HepG2 (cell line): ENCODE data around the gene NACC2. TPM values are rescaled to one million over a fixed set of nuclear protein-coding genes. Genes with fewer than 3 reads are reported as not detected.

ENCODE experiments used
- CREM ChIP-seq, 2 experiments: sonication (generic) in 1 of 2; formaldehyde crosslinking in 1 of 2; IDR thresholded peaks; 2 replicates each; pipeline versions ENCODE4 v1.4.0 to v1.6.1; 2016 to 2020; ENCODE audit warnings: antibody characterized with exemption in 1 of 2, mild to moderate bottlenecking in 1 of 2, missing genetic modification reagents in 1 of 2
- ETV6 ChIP-seq: sonication (generic); formaldehyde crosslinking; conservative IDR thresholded peaks from 2 replicates; pipeline ENCODE4 v1.4.0; 2020; ENCODE audit warnings: missing genetic modification reagents
- MXD4 ChIP-seq: IDR thresholded peaks from 2 replicates; pipeline ENCODE4 v1.6.1; 2016; ENCODE audit warnings: mild to moderate bottlenecking, missing biosample characterization, missing genetic modification reagents
- RBM39 ChIP-seq: fragments of 200-400 bp; formaldehyde crosslinking; IDR thresholded peaks from one replicate; pipeline ENCODE4 v1.6.1; 2018; ENCODE audit warnings: antibody characterized with exemption, mild to moderate bottlenecking, low read depth, low read length; ENCODE audit not compliant: poor library complexity, severe bottlenecking
- TIGD3 ChIP-seq: sonication (generic); formaldehyde crosslinking; IDR thresholded peaks from 2 replicates; pipeline ENCODE4 v1.5.1; 2020; ENCODE audit warnings: mild to moderate bottlenecking, missing genetic modification reagents, borderline replicate concordance
- TRIM24 ChIP-seq: sonication (generic); formaldehyde crosslinking; IDR thresholded peaks from 2 replicates; pipeline ENCODE4 v1.8.0; 2022; ENCODE audit warnings: mild to moderate bottlenecking, missing genetic modification reagents
- U2AF1 ChIP-seq: fragments of 200-400 bp; formaldehyde crosslinking; optimal IDR thresholded peaks from 2 replicates; pipeline ENCODE3; 2017; ENCODE audit warnings: mild to moderate bottlenecking, low read depth, low read length
- ZBTB3 ChIP-seq: sonication (generic); formaldehyde crosslinking; IDR thresholded peaks from 2 replicates; pipeline ENCODE4 v1.4.0; 2020; ENCODE audit warnings: low read depth, mild to moderate bottlenecking, moderate library complexity, missing genetic modification reagents, borderline replicate concordance
- ZFP36 ChIP-seq: fragments of 150-350 bp; IDR thresholded peaks from 2 replicates; pipeline ENCODE4 v1.6.1; 2018; ENCODE audit warnings: borderline replicate concordance, low read length, low read depth; ENCODE audit not compliant: partially characterized antibody
- ZNF44 ChIP-seq: sonication (generic); formaldehyde crosslinking; IDR thresholded peaks from 2 replicates; pipeline ENCODE4 v1.5.1; 2020; ENCODE audit warnings: mild to moderate bottlenecking, missing genetic modification reagents
- ZNF468 ChIP-seq: sonication (generic); formaldehyde crosslinking; IDR thresholded peaks from 2 replicates; pipeline ENCODE4 v1.8.0; 2022; ENCODE audit warnings: mild to moderate bottlenecking, moderate library complexity, missing genetic modification reagents
- ZNF652 ChIP-seq: IDR thresholded peaks from 2 replicates; pipeline ENCODE4 v1.6.1; 2016; ENCODE audit warnings: low read depth, borderline replicate concordance
- polyA plus RNA-seq, 8 experiments: library from polyadenylated mRNA; depleted of rRNA in 3 of 8; stranded (reverse) in 7 of 8; unstranded in 1 of 8; fragments of >200 nt; fragmentation: Illumina TruSeq in 4 of 8; extraction: Trizol in 4 of 8; gene quantifications; 2 replicates each; pipeline versions ENCODE4 v1.2.1 to v1.2.3, GENCODE V29; 2011 to 2016; ENCODE audit warnings: low read depth in 4 of 8, missing spikeins in 1 of 8, mixed read lengths in 1 of 8; ENCODE audit not compliant: insufficient read depth in 1 of 8
- total RNA-seq, 5 experiments: library from RNA; depleted of rRNA; stranded (reverse); fragments of >200 nt; fragmentation: Illumina TruSeq; extraction: Trizol; gene quantifications; 2 replicates each; pipeline ENCODE4 v1.2.3, GENCODE V29; 2016; ENCODE audit warnings: low read depth in 1 of 5
- TF ChIP-seq, protein P1 (sequence below): sonication (generic); formaldehyde crosslinking; IDR thresholded peaks from 2 replicates; pipeline ENCODE4 v1.5.0; 2020; ENCODE audit warnings: missing genetic modification reagents
- TF ChIP-seq, protein P2 (sequence below): sonication (generic); formaldehyde crosslinking; IDR thresholded peaks from 2 replicates; pipeline ENCODE4 v1.9.0; 2022; ENCODE audit warnings: low read depth, missing genetic modification reagents
- TF ChIP-seq, protein P3 (sequence below): sonication (generic); formaldehyde crosslinking; IDR thresholded peaks from 2 replicates; pipeline ENCODE4 v1.5.1; 2020; ENCODE audit warnings: mild to moderate bottlenecking, missing genetic modification reagents, borderline replicate concordance

The NACC2 gene
- total and polyA plus RNA-seq, 2 of the 13 experiments (the other 11 are each of a cell fraction or from before 2014, with no cell fraction given) = 5.9 to 12.3 TPM

DNA sequence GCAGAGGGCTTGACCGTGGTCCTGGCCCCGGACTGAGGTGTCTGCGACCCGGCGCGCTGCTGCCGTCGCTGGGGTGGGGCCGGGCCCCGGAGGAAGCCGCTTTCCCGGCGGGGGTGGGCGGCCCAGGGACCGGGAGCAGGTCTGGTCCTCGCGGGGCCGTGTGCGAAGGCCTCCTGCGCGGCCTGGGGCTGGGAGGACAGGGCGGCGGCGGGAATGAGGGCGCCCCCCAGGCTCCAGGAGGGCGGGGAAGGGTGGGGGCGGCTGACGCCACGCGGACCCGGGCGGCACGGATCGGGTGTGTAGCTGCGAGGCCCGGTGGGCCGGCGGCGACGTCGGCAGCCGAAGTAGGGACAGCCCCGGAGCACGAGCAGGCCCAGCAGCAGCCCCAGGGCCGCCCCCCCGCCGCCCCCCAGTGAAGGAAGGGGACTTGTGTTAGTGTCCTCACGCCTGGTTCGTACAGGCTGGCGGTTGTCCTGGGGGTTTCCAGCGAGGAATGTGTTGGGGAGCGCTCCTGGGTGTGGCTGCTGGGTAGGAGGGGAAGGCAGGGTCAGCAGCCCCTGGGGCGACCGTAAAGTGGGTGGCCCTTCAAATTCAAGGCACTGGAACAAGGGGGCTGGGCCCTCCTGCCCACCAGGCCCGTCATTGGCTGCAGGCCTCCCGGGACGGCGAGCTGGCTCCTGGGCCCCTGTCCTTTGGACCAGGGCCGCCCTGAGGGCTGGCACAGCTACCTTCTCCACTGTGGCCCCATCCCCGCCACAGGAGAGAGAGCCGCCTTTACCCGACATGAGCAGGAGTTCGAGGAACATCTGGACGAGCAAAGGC is 24.2 kb upstream of the NACC2 start (continued):
- TF ChIP-seq ZBTB3 (no peak), ZNF468 (CRISPR knock-in tag) (no peak), MXD4 (CRISPR knock-in tag) (peak; percentile 14; the same call in 1 of the 2 replicates), ZNF44 (CRISPR knock-in tag) (0 out of 2 replicates have a peak, but pooled peaks have one; percentile 23), CREM (IDR thresholded peaks at IDR 0.05) (peak; percentile 29; the same call in 1 of the 2 replicates), CREM (CRISPR knock-in tag; IDR thresholded peaks at IDR 0.05) (no peak), TIGD3 (CRISPR knock-in tag) (no peak), ETV6 (CRISPR knock-in tag) (no peak), TRIM24 (CRISPR knock-in tag) (no peak), U2AF1 (no peak), ZFP36 (no peak), RBM39 (no peak), ZNF652 (no peak)
- TF ChIP-seq, protein P1, sequence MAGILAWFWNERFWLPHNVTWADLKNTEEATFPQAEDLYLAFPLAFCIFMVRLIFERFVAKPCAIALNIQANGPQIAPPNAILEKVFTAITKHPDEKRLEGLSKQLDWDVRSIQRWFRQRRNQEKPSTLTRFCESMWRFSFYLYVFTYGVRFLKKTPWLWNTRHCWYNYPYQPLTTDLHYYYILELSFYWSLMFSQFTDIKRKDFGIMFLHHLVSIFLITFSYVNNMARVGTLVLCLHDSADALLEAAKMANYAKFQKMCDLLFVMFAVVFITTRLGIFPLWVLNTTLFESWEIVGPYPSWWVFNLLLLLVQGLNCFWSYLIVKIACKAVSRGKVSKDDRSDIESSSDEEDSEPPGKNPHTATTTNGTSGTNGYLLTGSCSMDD (CRISPR knock-in tag) = no peak
- TF ChIP-seq, protein P2, sequence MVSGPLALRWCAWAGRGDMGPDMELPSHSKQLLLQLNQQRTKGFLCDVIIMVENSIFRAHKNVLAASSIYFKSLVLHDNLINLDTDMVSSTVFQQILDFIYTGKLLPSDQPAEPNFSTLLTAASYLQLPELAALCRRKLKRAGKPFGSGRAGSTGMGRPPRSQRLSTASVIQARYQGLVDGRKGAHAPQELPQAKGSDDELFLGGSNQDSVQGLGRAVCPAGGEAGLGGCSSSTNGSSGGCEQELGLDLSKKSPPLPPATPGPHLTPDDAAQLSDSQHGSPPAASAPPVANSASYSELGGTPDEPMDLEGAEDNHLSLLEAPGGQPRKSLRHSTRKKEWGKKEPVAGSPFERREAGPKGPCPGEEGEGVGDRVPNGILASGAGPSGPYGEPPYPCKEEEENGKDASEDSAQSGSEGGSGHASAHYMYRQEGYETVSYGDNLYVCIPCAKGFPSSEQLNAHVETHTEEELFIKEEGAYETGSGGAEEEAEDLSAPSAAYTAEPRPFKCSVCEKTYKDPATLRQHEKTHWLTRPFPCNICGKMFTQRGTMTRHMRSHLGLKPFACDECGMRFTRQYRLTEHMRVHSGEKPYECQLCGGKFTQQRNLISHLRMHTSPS = peak; percentile 82
- TF ChIP-seq, protein P3, sequence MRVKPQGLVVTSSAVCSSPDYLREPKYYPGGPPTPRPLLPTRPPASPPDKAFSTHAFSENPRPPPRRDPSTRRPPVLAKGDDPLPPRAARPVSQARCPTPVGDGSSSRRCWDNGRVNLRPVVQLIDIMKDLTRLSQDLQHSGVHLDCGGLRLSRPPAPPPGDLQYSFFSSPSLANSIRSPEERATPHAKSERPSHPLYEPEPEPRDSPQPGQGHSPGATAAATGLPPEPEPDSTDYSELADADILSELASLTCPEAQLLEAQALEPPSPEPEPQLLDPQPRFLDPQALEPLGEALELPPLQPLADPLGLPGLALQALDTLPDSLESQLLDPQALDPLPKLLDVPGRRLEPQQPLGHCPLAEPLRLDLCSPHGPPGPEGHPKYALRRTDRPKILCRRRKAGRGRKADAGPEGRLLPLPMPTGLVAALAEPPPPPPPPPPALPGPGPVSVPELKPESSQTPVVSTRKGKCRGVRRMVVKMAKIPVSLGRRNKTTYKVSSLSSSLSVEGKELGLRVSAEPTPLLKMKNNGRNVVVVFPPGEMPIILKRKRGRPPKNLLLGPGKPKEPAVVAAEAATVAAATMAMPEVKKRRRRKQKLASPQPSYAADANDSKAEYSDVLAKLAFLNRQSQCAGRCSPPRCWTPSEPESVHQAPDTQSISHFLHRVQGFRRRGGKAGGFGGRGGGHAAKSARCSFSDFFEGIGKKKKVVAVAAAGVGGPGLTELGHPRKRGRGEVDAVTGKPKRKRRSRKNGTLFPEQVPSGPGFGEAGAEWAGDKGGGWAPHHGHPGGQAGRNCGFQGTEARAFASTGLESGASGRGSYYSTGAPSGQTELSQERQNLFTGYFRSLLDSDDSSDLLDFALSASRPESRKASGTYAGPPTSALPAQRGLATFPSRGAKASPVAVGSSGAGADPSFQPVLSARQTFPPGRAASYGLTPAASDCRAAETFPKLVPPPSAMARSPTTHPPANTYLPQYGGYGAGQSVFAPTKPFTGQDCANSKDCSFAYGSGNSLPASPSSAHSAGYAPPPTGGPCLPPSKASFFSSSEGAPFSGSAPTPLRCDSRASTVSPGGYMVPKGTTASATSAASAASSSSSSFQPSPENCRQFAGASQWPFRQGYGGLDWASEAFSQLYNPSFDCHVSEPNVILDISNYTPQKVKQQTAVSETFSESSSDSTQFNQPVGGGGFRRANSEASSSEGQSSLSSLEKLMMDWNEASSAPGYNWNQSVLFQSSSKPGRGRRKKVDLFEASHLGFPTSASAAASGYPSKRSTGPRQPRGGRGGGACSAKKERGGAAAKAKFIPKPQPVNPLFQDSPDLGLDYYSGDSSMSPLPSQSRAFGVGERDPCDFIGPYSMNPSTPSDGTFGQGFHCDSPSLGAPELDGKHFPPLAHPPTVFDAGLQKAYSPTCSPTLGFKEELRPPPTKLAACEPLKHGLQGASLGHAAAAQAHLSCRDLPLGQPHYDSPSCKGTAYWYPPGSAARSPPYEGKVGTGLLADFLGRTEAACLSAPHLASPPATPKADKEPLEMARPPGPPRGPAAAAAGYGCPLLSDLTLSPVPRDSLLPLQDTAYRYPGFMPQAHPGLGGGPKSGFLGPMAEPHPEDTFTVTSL (CRISPR knock-in tag) = no peak; the same call in 1 of the 2 replicates
